Fibroblast of villous mesenchyme (primary cell): Measurements from ENCODE around the gene ADCY2. TPM values are rescaled to one million over a fixed set of nuclear protein-coding genes. Genes with fewer than 3 reads are reported as not detected.

ENCODE experiments used
- DNase-seq: peaks from one replicate; pipeline ENCODE4 v3.0.0-alpha.2; 2010; ENCODE audit warnings: low read depth
- H3K4me3 ChIP-seq: 2 replicates; pipeline ENCODE4 v1.5.1; 2011; ENCODE audit warnings: low read depth, mild to moderate bottlenecking, low read length
- CTCF ChIP-seq: IDR thresholded peaks from 2 replicates; pipeline ENCODE4 v1.5.1; 2012; ENCODE audit warnings: low read depth, mild to moderate bottlenecking, low read length; ENCODE audit not compliant: insufficient read depth
- total RNA-seq: library from RNA; depleted of rRNA; stranded (reverse); fragments of >200 nt; gene quantifications from 2 replicates; pipeline ENCODE4 v1.2.3, GENCODE V29; 2012

Gene ADCY2
- total RNA-seq, 1 donor: under 0.01 TPM

- no peak for TF ChIP-seq CTCF
- no peak overlapping the region for H3K4me3 ChIP-seq
- DNase-seq: no peak
These were observed 417.1 kb downstream of the ADCY2 start for GRCh38 chr5:7813007-7813406.

GRCh38 chr5:7813576-7813975 is 417.6 kb downstream of the ADCY2 start:
- no peak for TF ChIP-seq CTCF
- peak; percentile 3 for DNase-seq
- H3K4me3 ChIP-seq: no peak overlapping the region

GRCh38 chr5:7814816-7815215 is 418.9 kb downstream of the ADCY2 start:
- no peak for TF ChIP-seq CTCF
- no peak for DNase-seq
- no peak overlapping the region for H3K4me3 ChIP-seq

- DNase-seq: peak; percentile 47
- TF ChIP-seq CTCF: peak; percentile 91
- no peak overlapping the region for H3K4me3 ChIP-seq
These were observed 420.1 kb downstream of the ADCY2 start for GRCh38 chr5:7815892-7816534.

- no peak overlapping the region for H3K4me3 ChIP-seq
- no peak for DNase-seq
- TF ChIP-seq CTCF: no peak
These were observed 420.6 kb downstream of the ADCY2 start for GRCh38 chr5:7816535-7816901.

- H3K4me3 ChIP-seq: no peak overlapping the region
- no peak for DNase-seq
- TF ChIP-seq CTCF: no peak
These were observed 426.5 kb downstream of the ADCY2 start for GRCh38 chr5:7822449-7822848.

GRCh38 chr5:7823594-7823993 is 427.7 kb downstream of the ADCY2 start:
- no peak for DNase-seq
- TF ChIP-seq CTCF: no peak
- H3K4me3 ChIP-seq: no peak overlapping the region
